ENCODE measurements around the gene FZR1. TPM values are rescaled to one million over a fixed set of nuclear protein-coding genes. Genes with fewer than 3 reads are reported as not detected.

FZR1 gene
- total and polyA plus RNA-seq, 2 of the 8 experiments (the other 6 are each of a cell fraction or from before 2014, with no cell fraction given) = 21.6 to 35.5 TPM

DNA sequence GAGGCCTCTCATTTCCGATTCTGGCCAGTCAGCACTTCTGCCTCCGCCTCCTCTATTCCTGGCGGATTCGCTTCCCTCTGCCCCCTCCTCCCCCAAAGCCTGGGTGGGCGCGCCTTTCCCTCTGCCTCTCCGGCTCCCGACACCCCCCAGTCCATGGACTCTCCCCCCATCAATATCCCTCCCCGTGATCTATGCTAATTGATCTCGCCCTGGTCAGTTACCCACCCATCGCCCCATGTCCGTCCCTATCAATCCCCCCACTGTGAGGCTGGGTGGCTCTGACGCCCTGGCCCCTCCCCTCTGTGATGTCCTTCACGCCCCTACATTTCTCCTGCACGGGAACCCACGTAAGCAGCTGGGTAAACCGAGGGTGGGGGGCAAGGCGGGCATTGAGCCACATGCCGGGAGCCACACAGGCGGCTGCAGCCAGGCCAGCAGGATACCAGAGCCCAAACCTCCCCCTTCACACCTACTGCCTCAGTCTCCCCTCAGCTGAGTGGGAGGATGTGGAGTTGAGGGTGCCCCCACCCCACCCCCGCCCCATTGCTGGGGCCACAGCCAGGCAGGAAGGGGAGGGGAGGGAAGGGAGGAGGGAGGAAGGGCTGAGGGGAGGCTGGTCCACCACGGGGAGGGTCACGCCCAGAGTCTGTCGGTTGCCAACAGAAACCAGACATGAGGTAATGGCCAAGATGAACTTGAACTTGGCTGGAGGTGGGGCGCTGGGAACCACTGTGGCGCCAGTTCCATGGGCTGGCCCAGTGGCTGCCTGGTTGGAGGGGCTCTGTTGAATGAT, 46.8 kb upstream of the FZR1 start (continued):
- TF ChIP-seq, protein P1, sequence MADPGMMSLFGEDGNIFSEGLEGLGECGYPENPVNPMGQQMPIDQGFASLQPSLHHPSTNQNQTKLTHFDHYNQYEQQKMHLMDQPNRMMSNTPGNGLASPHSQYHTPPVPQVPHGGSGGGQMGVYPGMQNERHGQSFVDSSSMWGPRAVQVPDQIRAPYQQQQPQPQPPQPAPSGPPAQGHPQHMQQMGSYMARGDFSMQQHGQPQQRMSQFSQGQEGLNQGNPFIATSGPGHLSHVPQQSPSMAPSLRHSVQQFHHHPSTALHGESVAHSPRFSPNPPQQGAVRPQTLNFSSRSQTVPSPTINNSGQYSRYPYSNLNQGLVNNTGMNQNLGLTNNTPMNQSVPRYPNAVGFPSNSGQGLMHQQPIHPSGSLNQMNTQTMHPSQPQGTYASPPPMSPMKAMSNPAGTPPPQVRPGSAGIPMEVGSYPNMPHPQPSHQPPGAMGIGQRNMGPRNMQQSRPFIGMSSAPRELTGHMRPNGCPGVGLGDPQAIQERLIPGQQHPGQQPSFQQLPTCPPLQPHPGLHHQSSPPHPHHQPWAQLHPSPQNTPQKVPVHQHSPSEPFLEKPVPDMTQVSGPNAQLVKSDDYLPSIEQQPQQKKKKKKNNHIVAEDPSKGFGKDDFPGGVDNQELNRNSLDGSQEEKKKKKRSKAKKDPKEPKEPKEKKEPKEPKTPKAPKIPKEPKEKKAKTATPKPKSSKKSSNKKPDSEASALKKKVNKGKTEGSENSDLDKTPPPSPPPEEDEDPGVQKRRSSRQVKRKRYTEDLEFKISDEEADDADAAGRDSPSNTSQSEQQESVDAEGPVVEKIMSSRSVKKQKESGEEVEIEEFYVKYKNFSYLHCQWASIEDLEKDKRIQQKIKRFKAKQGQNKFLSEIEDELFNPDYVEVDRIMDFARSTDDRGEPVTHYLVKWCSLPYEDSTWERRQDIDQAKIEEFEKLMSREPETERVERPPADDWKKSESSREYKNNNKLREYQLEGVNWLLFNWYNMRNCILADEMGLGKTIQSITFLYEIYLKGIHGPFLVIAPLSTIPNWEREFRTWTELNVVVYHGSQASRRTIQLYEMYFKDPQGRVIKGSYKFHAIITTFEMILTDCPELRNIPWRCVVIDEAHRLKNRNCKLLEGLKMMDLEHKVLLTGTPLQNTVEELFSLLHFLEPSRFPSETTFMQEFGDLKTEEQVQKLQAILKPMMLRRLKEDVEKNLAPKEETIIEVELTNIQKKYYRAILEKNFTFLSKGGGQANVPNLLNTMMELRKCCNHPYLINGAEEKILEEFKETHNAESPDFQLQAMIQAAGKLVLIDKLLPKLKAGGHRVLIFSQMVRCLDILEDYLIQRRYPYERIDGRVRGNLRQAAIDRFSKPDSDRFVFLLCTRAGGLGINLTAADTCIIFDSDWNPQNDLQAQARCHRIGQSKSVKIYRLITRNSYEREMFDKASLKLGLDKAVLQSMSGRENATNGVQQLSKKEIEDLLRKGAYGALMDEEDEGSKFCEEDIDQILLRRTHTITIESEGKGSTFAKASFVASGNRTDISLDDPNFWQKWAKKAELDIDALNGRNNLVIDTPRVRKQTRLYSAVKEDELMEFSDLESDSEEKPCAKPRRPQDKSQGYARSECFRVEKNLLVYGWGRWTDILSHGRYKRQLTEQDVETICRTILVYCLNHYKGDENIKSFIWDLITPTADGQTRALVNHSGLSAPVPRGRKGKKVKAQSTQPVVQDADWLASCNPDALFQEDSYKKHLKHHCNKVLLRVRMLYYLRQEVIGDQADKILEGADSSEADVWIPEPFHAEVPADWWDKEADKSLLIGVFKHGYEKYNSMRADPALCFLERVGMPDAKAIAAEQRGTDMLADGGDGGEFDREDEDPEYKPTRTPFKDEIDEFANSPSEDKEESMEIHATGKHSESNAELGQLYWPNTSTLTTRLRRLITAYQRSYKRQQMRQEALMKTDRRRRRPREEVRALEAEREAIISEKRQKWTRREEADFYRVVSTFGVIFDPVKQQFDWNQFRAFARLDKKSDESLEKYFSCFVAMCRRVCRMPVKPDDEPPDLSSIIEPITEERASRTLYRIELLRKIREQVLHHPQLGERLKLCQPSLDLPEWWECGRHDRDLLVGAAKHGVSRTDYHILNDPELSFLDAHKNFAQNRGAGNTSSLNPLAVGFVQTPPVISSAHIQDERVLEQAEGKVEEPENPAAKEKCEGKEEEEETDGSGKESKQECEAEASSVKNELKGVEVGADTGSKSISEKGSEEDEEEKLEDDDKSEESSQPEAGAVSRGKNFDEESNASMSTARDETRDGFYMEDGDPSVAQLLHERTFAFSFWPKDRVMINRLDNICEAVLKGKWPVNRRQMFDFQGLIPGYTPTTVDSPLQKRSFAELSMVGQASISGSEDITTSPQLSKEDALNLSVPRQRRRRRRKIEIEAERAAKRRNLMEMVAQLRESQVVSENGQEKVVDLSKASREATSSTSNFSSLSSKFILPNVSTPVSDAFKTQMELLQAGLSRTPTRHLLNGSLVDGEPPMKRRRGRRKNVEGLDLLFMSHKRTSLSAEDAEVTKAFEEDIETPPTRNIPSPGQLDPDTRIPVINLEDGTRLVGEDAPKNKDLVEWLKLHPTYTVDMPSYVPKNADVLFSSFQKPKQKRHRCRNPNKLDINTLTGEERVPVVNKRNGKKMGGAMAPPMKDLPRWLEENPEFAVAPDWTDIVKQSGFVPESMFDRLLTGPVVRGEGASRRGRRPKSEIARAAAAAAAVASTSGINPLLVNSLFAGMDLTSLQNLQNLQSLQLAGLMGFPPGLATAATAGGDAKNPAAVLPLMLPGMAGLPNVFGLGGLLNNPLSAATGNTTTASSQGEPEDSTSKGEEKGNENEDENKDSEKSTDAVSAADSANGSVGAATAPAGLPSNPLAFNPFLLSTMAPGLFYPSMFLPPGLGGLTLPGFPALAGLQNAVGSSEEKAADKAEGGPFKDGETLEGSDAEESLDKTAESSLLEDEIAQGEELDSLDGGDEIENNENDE (IDR thresholded peaks at IDR 0.05; ENCODE audit: insufficient replicate concordance, low read length) = no peak
- no peak for TF ChIP-seq POU5F1 (IDR thresholded peaks at IDR 0.05; ENCODE audit: low read depth, low read length)
- no peak for TF ChIP-seq TEAD4 (IDR thresholded peaks at IDR 0.05; ENCODE audit: low read depth, low read length)
- peak; percentile 87 for TF ChIP-seq MAFK (IDR thresholded peaks at IDR 0.05; ENCODE audit: low read depth, low read length)
- TF ChIP-seq, protein P2, sequence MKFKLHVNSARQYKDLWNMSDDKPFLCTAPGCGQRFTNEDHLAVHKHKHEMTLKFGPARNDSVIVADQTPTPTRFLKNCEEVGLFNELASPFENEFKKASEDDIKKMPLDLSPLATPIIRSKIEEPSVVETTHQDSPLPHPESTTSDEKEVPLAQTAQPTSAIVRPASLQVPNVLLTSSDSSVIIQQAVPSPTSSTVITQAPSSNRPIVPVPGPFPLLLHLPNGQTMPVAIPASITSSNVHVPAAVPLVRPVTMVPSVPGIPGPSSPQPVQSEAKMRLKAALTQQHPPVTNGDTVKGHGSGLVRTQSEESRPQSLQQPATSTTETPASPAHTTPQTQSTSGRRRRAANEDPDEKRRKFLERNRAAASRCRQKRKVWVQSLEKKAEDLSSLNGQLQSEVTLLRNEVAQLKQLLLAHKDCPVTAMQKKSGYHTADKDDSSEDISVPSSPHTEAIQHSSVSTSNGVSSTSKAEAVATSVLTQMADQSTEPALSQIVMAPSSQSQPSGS (IDR thresholded peaks at IDR 0.05; ENCODE audit: low read length) = peak; percentile 94
- TF ChIP-seq POLR2A (IDR thresholded peaks at IDR 0.05; ENCODE audit: control extremely low read depth in 1 of 2, low read depth in 2 of 2, low read length in 2 of 2) = no peak
